Liver (tissue), 9 donors: Measurements from ENCODE around the gene DPH5. TPM values are rescaled to one million over a fixed set of nuclear protein-coding genes. Genes with fewer than 3 reads are reported as not detected.
"Not testable (repeated sequence)": the region's sequence is repeated elsewhere in the genome, so short reads cannot be mapped to it uniquely, and the experiment has no call there.

Experiments used
- DNase-seq: peaks from one replicate; pipeline ENCODE4 v3.0.0-alpha.2; 2017; ENCODE audit warnings: low spot score
- H3K27ac ChIP-seq, 2 donors: one replicate each; pipeline ENCODE4 v1.7.0; 2013; ENCODE audit warnings: inconsistent platforms in 2 of 2, low read length in 2 of 2, control low read depth in 1 of 2, low read depth in 1 of 2, mild to moderate bottlenecking in 1 of 2
- H3K27me3 ChIP-seq, 4 donors: one replicate each; pipeline versions ENCODE4 v1.6.1 to v1.7.0; 2013; ENCODE audit warnings: low read length in 3 of 4, inconsistent platforms in 1 of 4, mild to moderate bottlenecking in 1 of 4, moderate library complexity in 1 of 4; ENCODE audit not compliant: control insufficient read depth in 4 of 4, insufficient read depth in 4 of 4
- H3K36me3 ChIP-seq, 4 donors: one replicate each; pipeline versions ENCODE4 v1.6.1 to v1.7.0; 2013; ENCODE audit warnings: low read length in 3 of 4, mild to moderate bottlenecking in 3 of 4, low read depth in 1 of 4, moderate library complexity in 1 of 4; ENCODE audit not compliant: control insufficient read depth in 4 of 4, insufficient read depth in 3 of 4
- H3K4me1 ChIP-seq, 4 donors: one replicate each; pipeline versions ENCODE4 v1.6.1 to v1.7.0; 2013; ENCODE audit warnings: low read length in 3 of 4, mild to moderate bottlenecking in 3 of 4, moderate library complexity in 1 of 4; ENCODE audit not compliant: control insufficient read depth in 4 of 4, insufficient read depth in 4 of 4
- H3K4me3 ChIP-seq, 3 donors: one replicate each; pipeline versions ENCODE4 v1.6.1 to v1.7.0; 2013; ENCODE audit warnings: low read length in 3 of 3, control low read depth in 1 of 3, low read depth in 1 of 3, mild to moderate bottlenecking in 1 of 3
- H3K9ac ChIP-seq, 2 donors: one replicate each; pipeline ENCODE4 v1.7.0; 2013; ENCODE audit warnings: low read length in 2 of 2, mild to moderate bottlenecking in 2 of 2, moderate library complexity in 2 of 2, control low read depth in 1 of 2, low read depth in 1 of 2
- H3K9me3 ChIP-seq, 4 donors: one replicate each; pipeline versions ENCODE4 v1.6.1 to v1.7.0; 2013; ENCODE audit warnings: low read length in 3 of 4; ENCODE audit not compliant: control insufficient read depth in 4 of 4
- FOXA1 ChIP-seq: IDR thresholded peaks from 2 replicates; pipeline ENCODE4 v1.6.1; 2016; ENCODE audit warnings: antibody characterized with exemption
- HNF4A ChIP-seq, 2 donors: conservative IDR thresholded peaks; 2 replicates each; pipeline ENCODE4 v1.6.1; 2016; ENCODE audit warnings: antibody characterized with exemption in 2 of 2, mild to moderate bottlenecking in 2 of 2
- JUND ChIP-seq, 2 donors: IDR thresholded peaks; 2 replicates each; pipeline ENCODE4 v1.6.1; 2016; ENCODE audit warnings: antibody characterized with exemption in 2 of 2
- RXRA ChIP-seq, 2 donors: IDR thresholded peaks; 2 replicates each; pipeline ENCODE4 v1.6.1; 2017 to 2018; ENCODE audit warnings: antibody characterized with exemption in 2 of 2, mild to moderate bottlenecking in 1 of 2
- YY1 ChIP-seq: IDR thresholded peaks from 2 replicates; pipeline ENCODE4 v1.6.1; 2016; ENCODE audit warnings: antibody characterized with exemption, mild to moderate bottlenecking
- WGBS: extraction: QIAGEN DNeasy Blood & Tissue Kit; methylation state at CpG from one replicate; pipeline ENCODE4 v1.1.7; 2013; 5-methylcytosine and 5-hydroxymethylcytosine counted together
- polyA plus RNA-seq, 2 donors: library from polyadenylated mRNA; stranded (reverse) in 1 of 2; unstranded in 1 of 2; fragments of 200-250 nt in 1 of 2; fragments of >200 nt in 1 of 2; fragmentation: Nextera tagmentation in 1 of 2; extraction: Ambion mirVana in 1 of 2; gene quantifications; one replicate each; pipeline versions ENCODE4 v1.2.1 to v1.2.3, GENCODE V29; 2013 to 2015
- total RNA-seq, 2 donors: library from RNA; depleted of rRNA; stranded (reverse); fragments of >200 nt; gene quantifications; one replicate each; pipeline ENCODE4 v1.2.3, GENCODE V29; 2014
- TF ChIP-seq, protein P1 (sequence below): IDR thresholded peaks from 2 replicates; pipeline ENCODE4 v1.6.1; 2016; ENCODE audit warnings: antibody characterized with exemption
- TF ChIP-seq, protein P2 (sequence below): IDR thresholded peaks from 2 replicates; pipeline ENCODE4 v1.6.1; 2016; ENCODE audit warnings: antibody characterized with exemption, mild to moderate bottlenecking
- donor health status: healthy.
- donor health status: healthy.
- donor health status: healthy.
- donor health status: healthy.
- donor health status: healthy.

The DPH5 gene
- total and polyA plus RNA-seq, 4 donors, result 12.9 to 16.3 (median 14.8) TPM

DNA sequence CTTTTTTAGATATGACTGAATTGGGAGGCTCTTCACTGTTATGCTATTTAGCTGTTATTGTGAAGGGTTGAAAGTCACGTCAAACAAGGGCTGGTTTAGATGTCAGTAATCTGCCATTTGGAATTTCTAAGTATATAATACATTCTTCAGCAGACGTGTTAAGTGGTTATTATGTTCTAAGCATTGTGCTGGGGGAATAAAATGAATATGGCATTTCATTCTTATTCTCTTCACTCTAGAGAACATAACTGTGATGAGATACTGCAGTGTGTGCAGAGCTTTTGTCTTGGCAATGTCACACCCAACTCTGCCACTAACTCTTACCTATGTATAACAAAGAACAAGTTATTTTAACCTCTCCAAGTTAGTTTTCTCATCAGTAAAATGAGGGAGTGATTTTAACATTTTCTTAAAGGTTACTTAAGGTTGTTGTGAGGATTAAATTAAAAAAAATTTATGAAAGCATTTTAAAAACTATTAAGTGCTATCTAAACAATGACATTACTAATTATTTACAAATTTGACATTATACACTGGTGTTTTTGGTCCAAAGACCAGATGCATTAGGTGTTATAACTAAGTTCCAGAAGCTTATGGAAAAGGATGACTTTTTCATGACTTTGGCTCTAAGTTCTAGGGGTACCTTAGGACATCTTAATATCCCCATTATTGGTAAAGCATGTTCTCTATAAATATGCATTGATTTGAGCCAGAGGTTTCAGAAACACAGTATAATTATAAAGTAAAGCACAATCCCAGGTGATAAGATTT is 71.4 kb downstream of the DPH5 start:
- peaks cover 0 to 4% (median 1%) of the 10 kb centered on the region in 4 donors for H3K4me1 ChIP-seq
- H3K36me3 ChIP-seq, result peaks cover 0 to 7% (median 2%) of the 10 kb centered on the region in 4 donors
- no peak overlapping the region for H3K9ac ChIP-seq
- no peaks in the 10 kb centered on the region for H3K9me3 ChIP-seq
- H3K27ac ChIP-seq, result no peak overlapping the region
- H3K27me3 ChIP-seq, result no peaks in the 10 kb centered on the region
- no peak for TF ChIP-seq HNF4A (conservative IDR thresholded peaks at IDR 0.05)
- no peak for TF ChIP-seq YY1
- no peak for TF ChIP-seq RXRA (IDR thresholded peaks at IDR 0.05)
- 89% methylated on average over 2 of the region's 2 CpGs for WGBS
- no peak for DNase-seq
- no peak overlapping the region for H3K4me3 ChIP-seq

DNA sequence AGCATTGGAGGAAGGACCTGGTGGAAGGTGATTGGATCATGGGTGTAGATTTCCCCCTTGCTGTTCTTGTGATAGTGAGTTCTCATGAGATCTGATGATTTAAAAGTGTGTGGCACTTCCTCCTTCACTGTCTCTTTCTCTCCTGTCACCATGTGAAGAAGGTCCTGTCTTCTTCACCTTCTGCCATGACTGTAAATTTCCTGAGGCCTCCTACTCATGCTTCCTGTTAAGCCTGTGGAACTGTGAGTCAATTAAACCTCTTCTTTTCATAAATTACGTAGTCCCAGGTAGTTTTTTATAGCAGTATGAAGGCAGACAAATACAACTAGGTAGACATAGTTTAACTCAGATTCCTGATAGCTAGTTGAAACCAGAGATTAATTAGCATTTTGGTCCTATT is 72.6 kb downstream of the DPH5 start:
- H3K9me3 ChIP-seq, H3K9ac ChIP-seq, H3K36me3 ChIP-seq, H3K27ac ChIP-seq, H3K27me3 ChIP-seq, H3K4me3 ChIP-seq, DNase-seq, H3K4me1 ChIP-seq: not testable (repeated sequence)
- 94% methylated on average over 1 of the region's 1 CpG for WGBS

DNA sequence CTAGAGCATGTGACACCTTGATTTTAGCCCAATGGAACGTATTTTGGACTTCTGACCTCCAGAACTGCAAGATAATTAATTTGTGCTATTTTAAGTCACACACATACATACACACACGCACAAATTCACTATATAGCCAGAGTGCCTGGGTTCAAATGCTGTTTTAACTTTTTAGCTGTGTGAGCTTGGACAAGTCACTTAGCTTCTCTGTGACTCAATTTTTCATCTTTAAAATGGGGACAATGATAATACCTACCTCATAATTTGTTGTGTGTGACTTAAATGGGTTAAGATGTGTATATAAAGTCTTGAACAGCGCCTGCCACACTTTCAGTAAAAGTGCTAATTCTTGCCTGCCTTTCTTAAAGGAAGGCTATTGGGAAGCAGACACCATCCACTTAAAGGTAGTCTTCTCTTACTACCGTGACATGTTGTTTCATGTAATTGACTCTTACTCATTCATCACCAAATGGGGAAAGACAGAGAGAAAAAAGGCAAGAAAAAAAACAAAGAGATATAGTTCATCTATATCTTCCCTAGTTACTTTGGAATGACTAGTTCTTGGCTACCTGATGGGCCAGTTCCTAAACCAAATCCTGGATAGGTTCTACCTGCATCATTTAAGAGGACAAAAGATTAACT is 73.4 kb downstream of the DPH5 start:
- H3K36me3 ChIP-seq, result peaks cover 0 to 7% (median 2%) of the 10 kb centered on the region in 4 donors
- H3K27me3 ChIP-seq, result no peaks in the 10 kb centered on the region
- no peak for DNase-seq
- H3K27ac ChIP-seq, result no peak overlapping the region
- no peak overlapping the region for H3K9ac ChIP-seq
- H3K4me3 ChIP-seq, result no peak overlapping the region
- peaks cover 0 to 4% (median 2%) of the 10 kb centered on the region in 4 donors for H3K4me1 ChIP-seq
- 97% methylated on average over 4 of the region's 4 CpGs for WGBS
- TF ChIP-seq, protein P1, sequence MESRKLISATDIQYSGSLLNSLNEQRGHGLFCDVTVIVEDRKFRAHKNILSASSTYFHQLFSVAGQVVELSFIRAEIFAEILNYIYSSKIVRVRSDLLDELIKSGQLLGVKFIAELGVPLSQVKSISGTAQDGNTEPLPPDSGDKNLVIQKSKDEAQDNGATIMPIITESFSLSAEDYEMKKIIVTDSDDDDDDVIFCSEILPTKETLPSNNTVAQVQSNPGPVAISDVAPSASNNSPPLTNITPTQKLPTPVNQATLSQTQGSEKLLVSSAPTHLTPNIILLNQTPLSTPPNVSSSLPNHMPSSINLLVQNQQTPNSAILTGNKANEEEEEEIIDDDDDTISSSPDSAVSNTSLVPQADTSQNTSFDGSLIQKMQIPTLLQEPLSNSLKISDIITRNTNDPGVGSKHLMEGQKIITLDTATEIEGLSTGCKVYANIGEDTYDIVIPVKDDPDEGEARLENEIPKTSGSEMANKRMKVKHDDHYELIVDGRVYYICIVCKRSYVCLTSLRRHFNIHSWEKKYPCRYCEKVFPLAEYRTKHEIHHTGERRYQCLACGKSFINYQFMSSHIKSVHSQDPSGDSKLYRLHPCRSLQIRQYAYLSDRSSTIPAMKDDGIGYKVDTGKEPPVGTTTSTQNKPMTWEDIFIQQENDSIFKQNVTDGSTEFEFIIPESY, result no peak
- TF ChIP-seq JUND (IDR thresholded peaks at IDR 0.05), result no peak
- TF ChIP-seq, protein P2, sequence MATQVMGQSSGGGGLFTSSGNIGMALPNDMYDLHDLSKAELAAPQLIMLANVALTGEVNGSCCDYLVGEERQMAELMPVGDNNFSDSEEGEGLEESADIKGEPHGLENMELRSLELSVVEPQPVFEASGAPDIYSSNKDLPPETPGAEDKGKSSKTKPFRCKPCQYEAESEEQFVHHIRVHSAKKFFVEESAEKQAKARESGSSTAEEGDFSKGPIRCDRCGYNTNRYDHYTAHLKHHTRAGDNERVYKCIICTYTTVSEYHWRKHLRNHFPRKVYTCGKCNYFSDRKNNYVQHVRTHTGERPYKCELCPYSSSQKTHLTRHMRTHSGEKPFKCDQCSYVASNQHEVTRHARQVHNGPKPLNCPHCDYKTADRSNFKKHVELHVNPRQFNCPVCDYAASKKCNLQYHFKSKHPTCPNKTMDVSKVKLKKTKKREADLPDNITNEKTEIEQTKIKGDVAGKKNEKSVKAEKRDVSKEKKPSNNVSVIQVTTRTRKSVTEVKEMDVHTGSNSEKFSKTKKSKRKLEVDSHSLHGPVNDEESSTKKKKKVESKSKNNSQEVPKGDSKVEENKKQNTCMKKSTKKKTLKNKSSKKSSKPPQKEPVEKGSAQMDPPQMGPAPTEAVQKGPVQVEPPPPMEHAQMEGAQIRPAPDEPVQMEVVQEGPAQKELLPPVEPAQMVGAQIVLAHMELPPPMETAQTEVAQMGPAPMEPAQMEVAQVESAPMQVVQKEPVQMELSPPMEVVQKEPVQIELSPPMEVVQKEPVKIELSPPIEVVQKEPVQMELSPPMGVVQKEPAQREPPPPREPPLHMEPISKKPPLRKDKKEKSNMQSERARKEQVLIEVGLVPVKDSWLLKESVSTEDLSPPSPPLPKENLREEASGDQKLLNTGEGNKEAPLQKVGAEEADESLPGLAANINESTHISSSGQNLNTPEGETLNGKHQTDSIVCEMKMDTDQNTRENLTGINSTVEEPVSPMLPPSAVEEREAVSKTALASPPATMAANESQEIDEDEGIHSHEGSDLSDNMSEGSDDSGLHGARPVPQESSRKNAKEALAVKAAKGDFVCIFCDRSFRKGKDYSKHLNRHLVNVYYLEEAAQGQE, result no peak
- TF ChIP-seq FOXA1, result no peak
- H3K9me3 ChIP-seq, result no peaks in the 10 kb centered on the region
